ENCODE results near the gene PER3. TPM values are rescaled to one million over a fixed set of nuclear protein-coding genes. Genes with fewer than 3 reads are reported as not detected.

The PER3 gene
- total and polyA plus RNA-seq, 2 of the 8 experiments (the other 6 are each of a cell fraction or from before 2014, with no cell fraction given): 8.3 to 9.3 TPM

GRCh38 chr1:7857985-7858384 lies 73.9 kb downstream of the PER3 start:
- DNase-seq (ENCODE audit: low read depth in 1 of 2, low spot score in 2 of 2) (no peak), FAIRE-seq (no peak)
- Histone ChIP-seq H3K18ac (ENCODE audit: extremely low read depth, low read length) (no peak overlapping the region), H3K27ac (ENCODE audit: low read depth, low read length) (no peak overlapping the region), H3K79me1 (ENCODE audit: low read depth, low read length) (no peaks in the 10 kb centered on the region), H3K4me1 (replicated peaks in 1 of 4; ENCODE audit: control insufficient read depth in 3 of 4, insufficient read depth in 4 of 4, low read length in 3 of 4) (no peaks in the 10 kb centered on the region; a peak in 1 of 7 replicates), H4K5ac (ENCODE audit: insufficient read length, low read depth, low read length) (no peak overlapping the region), H3K36me3 (ENCODE audit: control insufficient read depth in 2 of 4, insufficient read depth in 4 of 4, low read length in 3 of 4) (no peaks in the 10 kb centered on the region), H2BK5ac (ENCODE audit: low read depth, low read length) (no peak overlapping the region), H2BK15ac (ENCODE audit: low read length) (no peak overlapping the region), H3K14ac (ENCODE audit: insufficient read length) (no peak overlapping the region), H3K23me2 (ENCODE audit: low read depth, low read length) (no peaks in the 10 kb centered on the region), H3K79me2 (ENCODE audit: control insufficient read depth in 1 of 2, insufficient read depth in 2 of 2, low read length in 2 of 2) (no peaks in the 10 kb centered on the region), H3K4me3 (ENCODE audit: extremely low read depth in 1 of 4, insufficient read depth in 2 of 4, low read depth in 3 of 4, low read length in 4 of 4) (no peak overlapping the region), H3K56ac (replicated peaks; ENCODE audit: insufficient read length, low read depth, low read length) (no peak overlapping the region), H3K4ac (replicated peaks; ENCODE audit: insufficient read length, low read depth, low read length) (no peak overlapping the region), H2BK120ac (replicated peaks; ENCODE audit: low read depth, low read length) (no peak overlapping the region), H3K9me3 (ENCODE audit: insufficient read depth in 2 of 2, low read depth in 1 of 2, low read length in 1 of 2) (no peaks in the 10 kb centered on the region), H3K27me3 (replicated peaks in 1 of 4; ENCODE audit: control insufficient read depth in 3 of 4, extremely low read depth in 1 of 4, insufficient read depth in 3 of 4, low read length in 3 of 4) (no peaks in the 10 kb centered on the region), H2AFZ (ENCODE audit: low read length) (no peak overlapping the region), H4K20me1 (replicated peaks in 1 of 2; ENCODE audit: control insufficient read depth in 1 of 2, insufficient read depth in 2 of 2, low read length in 2 of 2) (no peaks in the 10 kb centered on the region), H2AK5ac (ENCODE audit: low read depth, low read length) (no peak overlapping the region), H2BK12ac (ENCODE audit: low read depth, low read length) (no peak overlapping the region), H2BK20ac (ENCODE audit: low read length) (no peak overlapping the region), H3K4me2 (ENCODE audit: insufficient read depth in 1 of 2, low read depth in 2 of 2, low read length in 2 of 2) (no peak overlapping the region), H4K8ac (ENCODE audit: extremely low read depth, insufficient read depth, low read length) (no peak overlapping the region), H4K91ac (replicated peaks; ENCODE audit: insufficient read length, low read length) (no peak overlapping the region), H3K23ac (ENCODE audit: insufficient read length) (no peak overlapping the region), H3K9ac (replicated peaks in 1 of 4; ENCODE audit: extremely low read depth in 1 of 4, low read depth in 3 of 4, low read length in 3 of 4) (no peak overlapping the region)
- WGBS, 2 experiments (ENCODE audit: extremely low coverage in 1 of 2, insufficient coverage in 1 of 2, insufficient read length in 1 of 2, insufficient replicate concordance in 2 of 2, low coverage in 1 of 2, low lambda C conversion rate in 2 of 2, missing lambda C conversion rate in 1 of 2): 89% methylated on average over 4 of the region's 4 CpGs; no CpG with 5 or more reads in 1 of the 2 experiments
- ChIA-PET CTCF (ENCODE audit: partially characterized antibody) (interaction anchor here (0.6 to 1.6 kb wide), 3 partner anchors 50 to 910 kb away, joined by 3 to 5 read pairs (median 3); no protein-coding TSS in a partner anchor), POLR2A (ENCODE audit: partially characterized antibody) (interaction anchor here (1.2 kb wide), 1 partner anchor 42 kb away, joined by 4 read pairs; no protein-coding TSS in a partner anchor)
- no peak for TF ChIP-seq TBP (IDR thresholded peaks at IDR 0.05; ENCODE audit: low read depth, low read length)
- TF ChIP-seq ATF3 (IDR thresholded peaks at IDR 0.05; ENCODE audit: insufficient read depth, low read depth, low read length): no peak
- no peak for TF ChIP-seq MAFK (IDR thresholded peaks at IDR 0.05; ENCODE audit: low read depth, low read length)
- no peak for TF ChIP-seq CBX5 (IDR thresholded peaks at IDR 0.05; ENCODE audit: low read depth, low read length)
- no peak for TF ChIP-seq RFX5 (IDR thresholded peaks at IDR 0.05; ENCODE audit: borderline replicate concordance, low read depth, low read length)
- TF ChIP-seq PHF8 (conservative IDR thresholded peaks at IDR 0.05; ENCODE audit: low read depth, low read length): no peak
- no peak for TF ChIP-seq BACH1 (IDR thresholded peaks at IDR 0.05; ENCODE audit: low read length)
- TF ChIP-seq GTF2F1 (IDR thresholded peaks at IDR 0.05; ENCODE audit: borderline replicate concordance, low read depth, low read length): no peak

Data from H1 (cell line).